ENCODE measurements around the gene PAXX. TPM values are rescaled to one million over a fixed set of nuclear protein-coding genes. Genes with fewer than 3 reads are reported as not detected.

The PAXX gene
- total RNA-seq, 1 experiment from 2014 or later: 89.0 TPM

DNA sequence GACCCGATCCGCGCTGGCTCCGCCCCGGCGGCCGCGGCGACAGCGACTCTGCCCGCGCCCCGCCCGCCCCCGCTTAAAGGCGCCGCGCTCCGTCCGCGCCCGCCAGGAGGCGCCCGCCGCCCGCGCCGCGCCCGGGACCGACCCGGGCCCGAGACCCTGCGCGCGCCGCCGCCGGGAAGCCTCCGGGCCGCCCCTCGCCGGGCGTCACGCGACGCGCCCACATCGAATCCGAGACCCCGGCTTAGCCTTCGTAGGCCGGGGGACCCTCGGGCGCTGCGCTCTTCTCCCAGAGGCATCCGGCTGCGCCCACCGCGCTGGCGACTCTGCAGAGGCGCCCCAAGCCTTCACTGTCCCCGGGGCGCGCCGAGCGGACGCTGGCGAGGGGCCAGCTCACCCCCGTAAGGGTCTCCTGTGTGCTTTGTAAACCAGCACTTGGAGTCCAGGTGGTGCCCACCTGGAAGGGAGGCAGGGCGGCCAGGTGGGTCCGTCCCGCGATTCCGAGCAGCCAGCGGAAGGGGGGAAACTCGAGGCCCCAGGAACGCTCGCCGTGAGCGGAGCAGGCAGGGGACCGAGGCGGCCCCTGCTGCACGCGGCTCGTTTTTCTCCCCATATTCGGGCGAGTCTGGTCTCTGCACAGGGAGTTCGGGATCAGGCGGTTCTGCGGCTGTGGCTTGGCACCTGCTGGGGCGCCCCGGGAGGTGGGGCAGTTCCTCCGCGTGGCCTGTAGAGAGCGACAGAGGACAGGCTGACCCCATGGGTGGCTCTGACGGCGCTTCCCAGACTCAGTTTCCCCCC is 36.2 kb downstream of the PAXX start:
- Histone ChIP-seq H3K4me2 (ENCODE audit: low read length) (peak overlapping the region; percentile 100), H2AFZ (ENCODE audit: low read depth, low read length, poor library complexity, severe bottlenecking) (peak overlapping the region; percentile 88), H3K4me3 (replicated peaks in 1 of 2; ENCODE audit: low read depth in 1 of 2, low read length in 2 of 2) (peak overlapping the region; percentile 56 to 70), H3K79me2 (ENCODE audit: insufficient read depth, low read length) (peaks cover 31% of the 10 kb centered on the region), H3K27ac (ENCODE audit: low read depth, low read length) (peak overlapping the region; percentile 85; the same call in 1 of the 2 replicates), H3K9me2 (ENCODE audit: insufficient read depth) (no peaks in the 10 kb centered on the region), H4K20me1 (ENCODE audit: insufficient read depth) (no peaks in the 10 kb centered on the region), H3K27me3 (ENCODE audit: insufficient read depth, low read length) (no peaks in the 10 kb centered on the region), H3K9ac (ENCODE audit: low read length) (peak overlapping the region; percentile 59), H3K36me3 (ENCODE audit: control insufficient read depth in 1 of 2, insufficient read depth in 2 of 2, low read length in 2 of 2) (no peaks in the 10 kb centered on the region), H3K9me3 (ENCODE audit: control insufficient read depth in 1 of 2, insufficient read depth in 1 of 2, low read depth in 1 of 2, low read length in 2 of 2) (no peaks in the 10 kb centered on the region), H3K4me1 (ENCODE audit: control insufficient read depth in 1 of 2, insufficient read depth in 2 of 2, low read length in 2 of 2) (peaks cover 32 to 48% of the 10 kb centered on the region in 2 experiments)
- BruUV-seq (replicated peaks): no TSS peak
- TF ChIP-seq, protein P1, sequence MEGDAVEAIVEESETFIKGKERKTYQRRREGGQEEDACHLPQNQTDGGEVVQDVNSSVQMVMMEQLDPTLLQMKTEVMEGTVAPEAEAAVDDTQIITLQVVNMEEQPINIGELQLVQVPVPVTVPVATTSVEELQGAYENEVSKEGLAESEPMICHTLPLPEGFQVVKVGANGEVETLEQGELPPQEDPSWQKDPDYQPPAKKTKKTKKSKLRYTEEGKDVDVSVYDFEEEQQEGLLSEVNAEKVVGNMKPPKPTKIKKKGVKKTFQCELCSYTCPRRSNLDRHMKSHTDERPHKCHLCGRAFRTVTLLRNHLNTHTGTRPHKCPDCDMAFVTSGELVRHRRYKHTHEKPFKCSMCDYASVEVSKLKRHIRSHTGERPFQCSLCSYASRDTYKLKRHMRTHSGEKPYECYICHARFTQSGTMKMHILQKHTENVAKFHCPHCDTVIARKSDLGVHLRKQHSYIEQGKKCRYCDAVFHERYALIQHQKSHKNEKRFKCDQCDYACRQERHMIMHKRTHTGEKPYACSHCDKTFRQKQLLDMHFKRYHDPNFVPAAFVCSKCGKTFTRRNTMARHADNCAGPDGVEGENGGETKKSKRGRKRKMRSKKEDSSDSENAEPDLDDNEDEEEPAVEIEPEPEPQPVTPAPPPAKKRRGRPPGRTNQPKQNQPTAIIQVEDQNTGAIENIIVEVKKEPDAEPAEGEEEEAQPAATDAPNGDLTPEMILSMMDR (IDR thresholded peaks at IDR 0.05 in 2 of 3, conservative IDR thresholded peaks at IDR 0.05 in 1 of 3; ENCODE audit: borderline replicate concordance in 1 of 3, insufficient read depth in 1 of 3, low read depth in 2 of 3, low read length in 2 of 3): peak in 2 of 3 experiments; percentile 59 to 85; a peak in 4 of 6 replicates
- TF ChIP-seq EGR1 (IDR thresholded peaks at IDR 0.05; ENCODE audit: low read depth): no peak
- TF ChIP-seq TCF7L2 (IDR thresholded peaks at IDR 0.05; ENCODE audit: borderline replicate concordance, extremely low read depth, insufficient read depth, insufficient read length): peak; percentile 8
- TF ChIP-seq POLR2AphosphoS5 (IDR thresholded peaks at IDR 0.05; ENCODE audit: low read depth, low read length): peak; percentile 13; the same call in 1 of the 2 replicates
- ATAC-seq: peak; percentile 70
- ChIA-PET CTCF (interaction anchor here (1.0 to 2.1 kb wide), 25 partner anchors 9 to 238 kb away, joined by 3 to 42 read pairs (median 6); partner anchors contain the start of genes AJM1, ENTPD2, FBXW5 and LRRC26), POLR2A (interaction anchor here (1.1 to 1.4 kb wide), 3 partner anchors 81 to 212 kb away, joined by 3 to 6 read pairs (median 3); partner anchors contain the start of gene TUBB4B), RAD21 (ENCODE audit: low non-redundant PET in 1 of 2, low total read pairs in 2 of 2, uncharacterized antibody in 2 of 2, unreplicated experiment in 2 of 2) (interaction anchor here (1.2 kb wide), 2 partner anchors 80 to 81 kb away, joined by 4 read pairs; no protein-coding TSS in a partner anchor)
- no peak for DNase-seq (ENCODE audit: low read depth, low spot score)
- intact Hi-C loops (cut with micrococcal nuclease): loop anchor here (5.0 kb wide), 1 partner anchor 181 kb away; the partner anchor contains the start of gene PHPT1

Data from HCT116 (cell line).